ENCODE data around the gene RAX. TPM values are rescaled to one million over a fixed set of nuclear protein-coding genes. Genes with fewer than 3 reads are reported as not detected.

The RAX gene
- total RNA-seq, 1 experiment from 2014 or later: 18.3 TPM

DNA sequence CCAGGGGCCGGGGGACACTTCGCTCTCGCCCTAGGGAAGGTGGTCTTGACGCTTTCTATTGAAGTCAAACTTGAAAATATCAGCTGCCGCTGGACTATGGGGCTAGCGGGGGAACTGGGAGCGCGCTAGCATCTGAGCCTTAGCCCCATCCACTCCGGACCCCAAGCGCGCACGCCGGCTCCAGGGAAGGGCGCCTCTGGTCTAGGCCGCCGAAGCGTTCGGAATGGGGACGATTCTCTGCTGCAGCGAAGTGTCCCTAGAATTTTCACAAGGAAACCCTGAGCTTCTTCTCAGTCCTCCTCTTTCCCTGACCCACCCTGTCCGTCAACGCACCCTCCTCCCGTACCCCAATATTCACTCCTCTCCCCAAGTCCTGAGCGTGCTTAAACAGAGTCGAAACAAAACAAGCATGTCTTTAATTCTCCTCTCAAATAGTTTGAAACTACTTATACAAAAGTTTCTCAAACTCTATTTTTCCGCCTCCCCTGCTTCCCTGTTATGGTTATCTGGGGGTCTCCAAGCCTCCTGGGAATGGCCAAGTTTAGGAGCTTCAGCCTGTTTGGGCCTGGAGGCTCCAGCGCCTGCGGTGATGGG lies 5.0 kb downstream of the RAX start:
- CTCF ChIA-PET: no interaction called here
- no peak for TF ChIP-seq EZH2 (IDR thresholded peaks at IDR 0.05; ENCODE audit: borderline replicate concordance, low read depth, low read length, poor library complexity, severe bottlenecking)
- TF ChIP-seq, protein P1, sequence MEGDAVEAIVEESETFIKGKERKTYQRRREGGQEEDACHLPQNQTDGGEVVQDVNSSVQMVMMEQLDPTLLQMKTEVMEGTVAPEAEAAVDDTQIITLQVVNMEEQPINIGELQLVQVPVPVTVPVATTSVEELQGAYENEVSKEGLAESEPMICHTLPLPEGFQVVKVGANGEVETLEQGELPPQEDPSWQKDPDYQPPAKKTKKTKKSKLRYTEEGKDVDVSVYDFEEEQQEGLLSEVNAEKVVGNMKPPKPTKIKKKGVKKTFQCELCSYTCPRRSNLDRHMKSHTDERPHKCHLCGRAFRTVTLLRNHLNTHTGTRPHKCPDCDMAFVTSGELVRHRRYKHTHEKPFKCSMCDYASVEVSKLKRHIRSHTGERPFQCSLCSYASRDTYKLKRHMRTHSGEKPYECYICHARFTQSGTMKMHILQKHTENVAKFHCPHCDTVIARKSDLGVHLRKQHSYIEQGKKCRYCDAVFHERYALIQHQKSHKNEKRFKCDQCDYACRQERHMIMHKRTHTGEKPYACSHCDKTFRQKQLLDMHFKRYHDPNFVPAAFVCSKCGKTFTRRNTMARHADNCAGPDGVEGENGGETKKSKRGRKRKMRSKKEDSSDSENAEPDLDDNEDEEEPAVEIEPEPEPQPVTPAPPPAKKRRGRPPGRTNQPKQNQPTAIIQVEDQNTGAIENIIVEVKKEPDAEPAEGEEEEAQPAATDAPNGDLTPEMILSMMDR (conservative IDR thresholded peaks at IDR 0.05; ENCODE audit: low read depth, low read length): no peak
- H3K9me3 ChIP-seq (ENCODE audit: low read depth, low read length, poor library complexity, severe bottlenecking): no peaks in the 10 kb centered on the region
- POLR2A ChIA-PET (ENCODE audit: low non-redundant PET): no interaction called here
- intact Hi-C loops (cut with micrococcal nuclease; ENCODE audit: unreplicated experiment): no loop called here
- H3K27ac ChIP-seq (ENCODE audit: low read depth, low read length, poor library complexity, severe bottlenecking): no peak overlapping the region
- no peak overlapping the region for H3K4me3 ChIP-seq (ENCODE audit: low read depth, low read length, poor library complexity, severe bottlenecking)
- peaks cover 10% of the 10 kb centered on the region for H3K27me3 ChIP-seq (replicated peaks; ENCODE audit: insufficient read depth, low read depth, low read length, poor library complexity)
- peaks cover 57% of the 10 kb centered on the region for H3K4me1 ChIP-seq (ENCODE audit: insufficient read depth, low read length, poor library complexity, severe bottlenecking)
- no peak for DNase-seq (ENCODE audit: low spot score)
- BruUV-seq (replicated peaks): no TSS peak
- peaks cover 5% of the 10 kb centered on the region for H3K36me3 ChIP-seq (ENCODE audit: insufficient read depth, low read length, poor library complexity, severe bottlenecking)

DNA sequence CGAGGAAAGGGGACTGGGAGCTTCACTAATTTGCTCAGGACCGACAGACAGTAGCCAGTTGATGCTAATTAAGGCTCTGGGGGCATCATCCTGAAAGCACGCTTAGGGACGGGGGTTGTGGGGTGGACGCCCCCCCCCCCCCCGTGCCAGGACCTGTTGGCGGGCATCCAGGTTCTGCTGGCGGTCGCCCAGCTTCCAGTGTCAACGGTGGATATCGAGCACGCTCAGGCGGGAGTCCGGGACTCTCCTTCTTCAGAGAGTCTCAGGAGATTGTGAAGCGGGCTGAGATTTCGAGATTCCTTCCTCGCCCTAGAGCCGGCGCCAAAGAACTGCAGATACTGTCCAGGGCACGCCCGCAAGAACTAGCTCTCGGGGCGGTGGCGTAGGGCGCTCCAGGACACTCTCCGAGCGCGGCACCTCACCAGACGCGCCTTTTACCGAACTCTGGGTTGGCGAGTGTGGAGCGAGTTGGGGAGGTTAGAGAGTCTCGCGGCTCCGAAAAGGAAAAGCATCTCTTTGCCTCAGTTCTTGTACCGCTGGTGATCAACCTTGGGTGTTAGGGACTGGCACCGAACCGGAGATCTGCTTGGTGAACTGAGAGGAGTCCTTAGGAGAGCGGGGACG lies 5.6 kb downstream of the RAX start:
- POLR2A ChIA-PET (ENCODE audit: low non-redundant PET): no interaction called here
- no peaks in the 10 kb centered on the region for H3K9me3 ChIP-seq (ENCODE audit: low read depth, low read length, poor library complexity, severe bottlenecking)
- no peak overlapping the region for H3K27ac ChIP-seq (ENCODE audit: low read depth, low read length, poor library complexity, severe bottlenecking)
- H3K27me3 ChIP-seq (replicated peaks; ENCODE audit: insufficient read depth, low read depth, low read length, poor library complexity): peaks cover 10% of the 10 kb centered on the region
- peaks cover 57% of the 10 kb centered on the region for H3K4me1 ChIP-seq (ENCODE audit: insufficient read depth, low read length, poor library complexity, severe bottlenecking)
- no peak overlapping the region for H3K4me3 ChIP-seq (ENCODE audit: low read depth, low read length, poor library complexity, severe bottlenecking)
- intact Hi-C loops (cut with micrococcal nuclease; ENCODE audit: unreplicated experiment): no loop called here
- CTCF ChIA-PET: interaction anchor here (1.2 kb wide), 1 partner anchor 135 kb away, joined by 3 read pairs; no protein-coding TSS in a partner anchor
- BruUV-seq (replicated peaks): no TSS peak
- peaks cover 5% of the 10 kb centered on the region for H3K36me3 ChIP-seq (ENCODE audit: insufficient read depth, low read length, poor library complexity, severe bottlenecking)
- no peak for DNase-seq (ENCODE audit: low spot score)
- TF ChIP-seq, protein P1 (conservative IDR thresholded peaks at IDR 0.05; ENCODE audit: low read depth, low read length): no peak
- TF ChIP-seq EZH2 (IDR thresholded peaks at IDR 0.05; ENCODE audit: borderline replicate concordance, low read depth, low read length, poor library complexity, severe bottlenecking): no peak

DNA sequence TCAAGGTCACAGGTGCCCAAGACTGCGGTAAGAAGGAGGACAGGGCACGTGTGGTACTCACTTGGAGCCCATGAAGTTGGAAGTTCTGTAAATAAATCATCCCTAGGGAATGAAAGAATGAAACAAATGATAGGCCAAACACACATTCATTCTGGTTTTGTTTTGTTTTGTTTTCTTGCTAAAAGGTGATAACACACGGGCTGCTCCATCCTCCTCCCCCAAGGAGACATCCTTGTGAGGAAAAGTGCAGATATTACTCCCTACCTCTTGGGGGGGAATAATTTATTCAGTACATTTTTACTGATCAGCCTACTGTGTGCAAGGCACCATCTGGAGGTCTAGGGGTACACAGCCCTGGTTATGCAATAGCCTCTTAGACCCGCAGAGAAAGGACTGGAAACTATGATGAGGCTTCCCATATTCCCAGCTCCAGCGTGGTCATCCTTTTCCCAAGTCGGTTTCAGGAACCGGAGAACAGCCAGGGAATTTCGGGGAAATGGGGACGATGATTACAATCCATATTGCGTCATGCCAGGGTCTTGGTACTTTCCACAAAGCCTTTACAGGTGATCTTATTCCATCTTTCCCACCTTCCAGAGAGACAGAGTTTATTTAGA lies 6.3 kb downstream of the RAX start:
- POLR2A ChIA-PET (ENCODE audit: low non-redundant PET): no interaction called here
- intact Hi-C loops (cut with micrococcal nuclease; ENCODE audit: unreplicated experiment): no loop called here

More for the DNA sequence above, 6.3 kb downstream of the RAX start:
- TF ChIP-seq, protein P1 (conservative IDR thresholded peaks at IDR 0.05; ENCODE audit: low read depth, low read length): no peak
- TF ChIP-seq EZH2 (IDR thresholded peaks at IDR 0.05; ENCODE audit: borderline replicate concordance, low read depth, low read length, poor library complexity, severe bottlenecking): no peak
- no TSS peak for BruUV-seq (replicated peaks)
- Histone ChIP-seq H3K4me1 (ENCODE audit: insufficient read depth, low read length, poor library complexity, severe bottlenecking) (peaks cover 57% of the 10 kb centered on the region), H3K36me3 (ENCODE audit: insufficient read depth, low read length, poor library complexity, severe bottlenecking) (peaks cover 5% of the 10 kb centered on the region), H3K4me3 (ENCODE audit: low read depth, low read length, poor library complexity, severe bottlenecking) (no peak overlapping the region), H3K9me3 (ENCODE audit: low read depth, low read length, poor library complexity, severe bottlenecking) (no peaks in the 10 kb centered on the region), H3K27ac (ENCODE audit: low read depth, low read length, poor library complexity, severe bottlenecking) (no peak overlapping the region), H3K27me3 (replicated peaks; ENCODE audit: insufficient read depth, low read depth, low read length, poor library complexity) (peaks cover 10% of the 10 kb centered on the region)
- CTCF ChIA-PET: interaction anchor here (1.2 kb wide), 1 partner anchor 135 kb away, joined by 3 read pairs; no protein-coding TSS in a partner anchor
- DNase-seq (ENCODE audit: low spot score): no peak

All from A673 (cell line).